Rectal smooth muscle tissue (tissue), 1 donor: ENCODE measurements around the gene C2CD3.

ENCODE experiments used
- H3K27ac ChIP-seq: one replicate; pipeline ENCODE4 v1.7.0; 2013; ENCODE audit warnings: low read depth, low read length, inconsistent platforms
- H3K27me3 ChIP-seq: one replicate; pipeline ENCODE4 v1.7.0; 2013; ENCODE audit warnings: low read length; ENCODE audit not compliant: control insufficient read depth, insufficient read depth
- H3K36me3 ChIP-seq: one replicate; pipeline ENCODE4 v1.7.0; 2013; ENCODE audit warnings: low read length; ENCODE audit not compliant: control insufficient read depth, insufficient read depth
- H3K4me1 ChIP-seq: one replicate; pipeline ENCODE4 v1.7.0; 2013; ENCODE audit warnings: low read length; ENCODE audit not compliant: control insufficient read depth, insufficient read depth
- H3K4me3 ChIP-seq: one replicate; pipeline ENCODE4 v1.7.0; 2013; ENCODE audit warnings: low read length
- H3K9ac ChIP-seq: one replicate; pipeline ENCODE4 v1.7.0; 2013; ENCODE audit warnings: low read length

C2CD3 gene

DNA sequence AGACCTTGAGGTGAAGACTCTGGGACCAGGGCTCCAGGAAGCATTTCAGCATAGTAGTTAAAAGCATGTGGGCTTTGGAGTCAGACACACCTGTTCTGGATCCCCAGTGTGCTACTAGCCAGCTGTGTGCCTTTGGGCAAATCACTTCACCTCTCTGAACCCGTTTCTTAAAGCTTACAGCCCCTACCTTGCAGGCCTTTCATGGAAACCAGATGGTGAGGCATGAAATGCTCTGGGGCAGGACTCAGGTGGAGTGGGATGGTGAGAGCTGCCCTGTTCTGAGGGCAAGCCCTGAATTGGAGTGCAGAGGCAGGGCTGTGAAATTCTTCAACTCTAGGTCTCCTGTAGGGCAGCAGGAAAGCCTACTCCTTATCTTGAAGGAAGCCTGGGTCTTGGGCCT is 198.6 kb downstream of the C2CD3 start:
- no peaks in the 10 kb centered on the region for H3K4me1 ChIP-seq
- H3K36me3 ChIP-seq: peaks cover 21% of the 10 kb centered on the region
- no peak overlapping the region for H3K9ac ChIP-seq
- no peaks in the 10 kb centered on the region for H3K27me3 ChIP-seq
- H3K4me3 ChIP-seq: no peak overlapping the region
- no peak overlapping the region for H3K27ac ChIP-seq

DNA sequence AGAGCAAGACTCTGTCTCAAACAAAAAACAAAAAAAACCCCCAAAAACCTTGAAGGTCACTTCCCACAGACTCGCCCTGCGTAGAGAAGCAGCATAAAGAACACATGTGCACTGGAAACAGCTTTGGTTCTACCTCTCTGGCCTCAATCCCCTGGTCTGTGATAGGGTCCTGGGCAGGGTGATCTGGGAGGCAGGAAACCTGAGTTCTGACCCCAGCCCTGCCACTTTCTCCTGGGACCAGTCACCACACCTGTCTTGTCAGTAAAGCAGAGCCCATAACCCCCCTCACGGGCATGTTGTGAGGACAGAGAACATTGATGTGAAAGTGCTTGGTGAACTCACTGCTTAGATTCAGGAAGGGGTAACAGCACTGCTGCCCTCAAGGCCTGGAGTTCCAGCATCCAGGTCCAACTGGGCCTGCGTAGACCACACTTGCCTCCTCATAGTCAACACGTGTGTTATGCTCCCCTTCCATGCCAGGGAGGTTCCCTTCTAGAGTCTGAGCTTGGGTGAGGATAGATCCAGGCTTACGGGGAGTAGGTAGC is 199.6 kb downstream of the C2CD3 start:
- peaks cover 12% of the 10 kb centered on the region for H3K36me3 ChIP-seq
- H3K27ac ChIP-seq: no peak overlapping the region
- no peaks in the 10 kb centered on the region for H3K4me1 ChIP-seq
- H3K4me3 ChIP-seq: no peak overlapping the region
- no peaks in the 10 kb centered on the region for H3K27me3 ChIP-seq
- no peak overlapping the region for H3K9ac ChIP-seq

- Histone ChIP-seq H3K27ac (no peak overlapping the region), H3K4me1 (no peaks in the 10 kb centered on the region), H3K27me3 (no peaks in the 10 kb centered on the region), H3K9ac (no peak overlapping the region), H3K4me3 (no peak overlapping the region), H3K36me3 (peaks cover 7% of the 10 kb centered on the region)
Observed at GRCh38 chr11:73969991-73970800, 200.6 kb downstream of the C2CD3 start.

DNA sequence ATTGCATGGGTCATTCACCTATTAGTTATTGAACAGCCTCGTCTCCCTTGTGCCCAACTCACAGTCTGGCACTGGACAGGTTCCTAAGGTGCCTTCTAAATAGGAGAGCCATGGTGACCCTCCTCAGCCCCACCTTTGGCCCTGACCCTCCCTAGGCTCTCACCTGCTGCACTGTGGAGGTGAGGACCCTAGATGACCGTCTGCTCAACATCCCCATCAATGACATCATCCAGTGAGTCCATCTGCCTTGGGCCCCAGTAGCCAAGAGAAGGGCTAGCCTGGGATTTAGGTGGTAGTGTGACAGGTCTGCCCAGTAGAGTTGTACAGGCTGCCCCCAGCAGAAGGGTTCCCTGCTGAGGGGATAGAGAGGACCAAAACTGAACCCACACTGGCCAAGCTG is 201.7 kb downstream of the C2CD3 start:
- no peaks in the 10 kb centered on the region for H3K4me1 ChIP-seq
- H3K4me3 ChIP-seq: no peak overlapping the region
- no peak overlapping the region for H3K9ac ChIP-seq
- no peaks in the 10 kb centered on the region for H3K27me3 ChIP-seq
- no peak overlapping the region for H3K27ac ChIP-seq
- H3K36me3 ChIP-seq: no peaks in the 10 kb centered on the region

DNA sequence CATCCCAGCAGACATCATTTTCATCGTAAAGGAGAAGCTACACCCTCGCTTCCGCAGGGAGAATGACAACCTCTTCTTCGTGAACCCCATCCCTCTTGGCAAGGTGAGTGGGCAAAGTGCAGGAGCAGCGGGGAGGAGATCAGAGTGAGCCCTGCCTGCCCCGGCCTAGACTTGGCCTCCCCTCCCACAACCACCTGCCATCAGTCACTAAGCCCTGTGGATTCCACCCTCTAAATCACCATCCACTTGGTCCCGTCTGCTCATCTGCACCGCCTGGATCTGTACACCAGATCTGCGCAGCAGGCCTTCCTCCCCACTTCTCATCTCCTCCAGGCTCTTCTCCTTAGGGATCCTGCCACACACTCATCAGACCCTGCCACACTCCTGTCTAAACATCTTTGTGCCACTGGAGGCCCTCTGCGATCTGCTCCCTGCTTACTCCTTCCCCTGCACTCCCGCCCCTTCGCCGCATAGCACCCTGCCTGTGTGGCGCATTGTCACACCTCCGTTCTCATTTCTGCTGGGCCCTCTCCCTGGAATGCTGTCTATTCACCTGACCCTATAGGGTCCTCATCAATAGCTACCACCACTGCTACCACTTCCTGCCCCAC is 202.3 kb downstream of the C2CD3 start:
- H3K9ac ChIP-seq: no peak overlapping the region
- H3K27ac ChIP-seq: no peak overlapping the region
- no peaks in the 10 kb centered on the region for H3K4me1 ChIP-seq
- no peaks in the 10 kb centered on the region for H3K36me3 ChIP-seq
- H3K4me3 ChIP-seq: no peak overlapping the region
- no peaks in the 10 kb centered on the region for H3K27me3 ChIP-seq

- H3K4me1 ChIP-seq: no peaks in the 10 kb centered on the region
Observed at GRCh38 chr11:73965764-73966121, 205.1 kb downstream of the C2CD3 start.

GRCh38 chr11:73965076-73965763 is 205.6 kb downstream of the C2CD3 start:
- no peak overlapping the region for H3K9ac ChIP-seq
- H3K4me1 ChIP-seq: no peaks in the 10 kb centered on the region
- H3K36me3 ChIP-seq: no peaks in the 10 kb centered on the region
- H3K4me3 ChIP-seq: no peak overlapping the region
- H3K27me3 ChIP-seq: peaks cover 2% of the 10 kb centered on the region
- no peak overlapping the region for H3K27ac ChIP-seq

More at GRCh38 chr11:73965764-73966121, 205.1 kb downstream of the C2CD3 start:
- Histone ChIP-seq H3K4me3 (no peak overlapping the region), H3K27me3 (peaks cover 2% of the 10 kb centered on the region), H3K27ac (no peak overlapping the region), H3K36me3 (no peaks in the 10 kb centered on the region), H3K9ac (no peak overlapping the region)

- Histone ChIP-seq H3K27ac (no peak overlapping the region), H3K27me3 (peaks cover 2% of the 10 kb centered on the region), H3K9ac (no peak overlapping the region)
Observed at GRCh38 chr11:73963861-73964260, 206.9 kb downstream of the C2CD3 start.

More at GRCh38 chr11:73963861-73964260, 206.9 kb downstream of the C2CD3 start:
- Histone ChIP-seq H3K36me3 (no peaks in the 10 kb centered on the region), H3K4me3 (no peak overlapping the region), H3K4me1 (no peaks in the 10 kb centered on the region)
